ENCODE data around the gene CDC42SE1.
A peak's percentile ranks its signal among the peaks of the same experiment; 100 is the strongest.

CDC42SE1 gene

GRCh38 chr1:151008244-151009205, 50.9 kb downstream of the CDC42SE1 start, which contains the start of gene PRUNE1:
TSS of gene PRUNE1 (plus strand) at chr1:151008449. CDS start at chr1:151008633, 184 bp downstream.
- peak; percentile 98 for DNase-seq

- no peak for DNase-seq
Observed at GRCh38 chr1:151007853-151008243, 51.6 kb downstream of the CDC42SE1 start.

- peak; percentile 59 for DNase-seq
Observed at GRCh38 chr1:151006327-151007052, 52.9 kb downstream of the CDC42SE1 start, which contains the start of gene MINDY1. TSS of gene MINDY1 (minus strand) at chr1:151006902. CDS start at chr1:151002617, 4,285 bp downstream.

- no peak for DNase-seq
Observed at GRCh38 chr1:151005729-151006319, 53.6 kb downstream of the CDC42SE1 start.

GRCh38 chr1:151003180-151003579, 56.2 kb downstream of the CDC42SE1 start:
- no peak for DNase-seq

GRCh38 chr1:151002611-151003010, 56.8 kb downstream of the CDC42SE1 start:
- DNase-seq: no peak

GRCh38 chr1:151002051-151002450, 57.4 kb downstream of the CDC42SE1 start:
- DNase-seq: no peak

GRCh38 chr1:151001602-151002001, 57.8 kb downstream of the CDC42SE1 start:
- no peak for DNase-seq

All from stimulated activated CD4-positive, alpha-beta T cell treated with anti-CD3 and anti-CD28 coated beads, Interleukin-15, amount 100 ng/mL, for 24 hours (primary cell).